HG03575 (cell line): ENCODE data around the gene PALMD.

ENCODE experiments used
- ATAC-seq: cut with Tn5 transposase; IDR thresholded peaks from one replicate; pipeline ENCODE4 v1.9.1; 2021; ENCODE audit not compliant: unreplicated experiment, insufficient number of reproducible peaks, low FRiP score; ENCODE audit errors: extremely low read depth

The PALMD gene

GRCh38 chr1:99629164-99629563 is 16.7 kb upstream of the PALMD start:
- no peak for ATAC-seq

- ATAC-seq, result no peak
Measured at GRCh38 chr1:99634971-99635624, 10.8 kb upstream of the PALMD start.

GRCh38 chr1:99635664-99636063 is 10.2 kb upstream of the PALMD start:
- no peak for ATAC-seq

GRCh38 chr1:99636647-99637175 is 9.2 kb upstream of the PALMD start:
- ATAC-seq, result no peak

GRCh38 chr1:99638853-99639252 is 7.1 kb upstream of the PALMD start:
- no peak for ATAC-seq

- no peak for ATAC-seq
Measured at GRCh38 chr1:99639408-99639807, 6.5 kb upstream of the PALMD start.

- ATAC-seq, result no peak
Measured at GRCh38 chr1:99639945-99640344, 6.0 kb upstream of the PALMD start.

GRCh38 chr1:99640672-99641071 is 5.2 kb upstream of the PALMD start:
- no peak for ATAC-seq

GRCh38 chr1:99641558-99641957 is 4.4 kb upstream of the PALMD start:
- ATAC-seq, result no peak

GRCh38 chr1:99642053-99642452 is 3.9 kb upstream of the PALMD start:
- ATAC-seq, result no peak

- ATAC-seq, result no peak
Measured at GRCh38 chr1:99643021-99643779, 2.7 kb upstream of the PALMD start.

GRCh38 chr1:99644279-99645004 is 1.5 kb upstream of the PALMD start:
- no peak for ATAC-seq

- ATAC-seq, result no peak
Measured at GRCh38 chr1:99645203-99645602, 710 bp upstream of the PALMD start.

- ATAC-seq, result no peak
Measured at GRCh38 chr1:99646868-99647267, 955 bp downstream of the PALMD start.

- no peak for ATAC-seq
Measured at GRCh38 chr1:99647490-99647889, 1.6 kb downstream of the PALMD start.

- no peak for ATAC-seq
Measured at GRCh38 chr1:99648107-99648506, 2.2 kb downstream of the PALMD start.

GRCh38 chr1:99650030-99650429 is 4.1 kb downstream of the PALMD start:
- ATAC-seq, result no peak

GRCh38 chr1:99650773-99651437 is 5.0 kb downstream of the PALMD start:
- no peak for ATAC-seq

- no peak for ATAC-seq
Measured at GRCh38 chr1:99652881-99653281, 7.0 kb downstream of the PALMD start.
